GM10266 (cell line): ENCODE results near the gene P3H2.

Experiments used
- DNase-seq: peaks from one replicate; pipeline ENCODE4 v3.0.0; 2012; ENCODE audit errors: extremely low spot score
- CTCF ChIP-seq: IDR thresholded peaks from 2 replicates; pipeline ENCODE4 v1.5.1; 2012; ENCODE audit warnings: mild to moderate bottlenecking, low read depth; ENCODE audit not compliant: control insufficient read depth, insufficient read depth; ENCODE audit errors: missing control alignments

The P3H2 gene

GRCh38 chr3:190008432-190008831 is 112.3 kb downstream of the P3H2 start:
- no peak for TF ChIP-seq CTCF

GRCh38 chr3:190005343-190006113 is 115.2 kb downstream of the P3H2 start:
- DNase-seq: no peak
- TF ChIP-seq CTCF: no peak

More at GRCh38 chr3:190008432-190008831, 112.3 kb downstream of the P3H2 start:
- no peak for DNase-seq

GRCh38 chr3:190004656-190005055 is 116.0 kb downstream of the P3H2 start:
- no peak for TF ChIP-seq CTCF
- DNase-seq: no peak

- no peak for TF ChIP-seq CTCF
- no peak for DNase-seq
Observed at GRCh38 chr3:190003681-190004123, 117.0 kb downstream of the P3H2 start.

GRCh38 chr3:190003068-190003467 is 117.6 kb downstream of the P3H2 start:
- TF ChIP-seq CTCF: no peak
- no peak for DNase-seq

GRCh38 chr3:190001426-190001825 is 119.3 kb downstream of the P3H2 start:
- DNase-seq: no peak
- no peak for TF ChIP-seq CTCF

GRCh38 chr3:190000861-190001196 is 119.9 kb downstream of the P3H2 start:
- TF ChIP-seq CTCF: no peak
- no peak for DNase-seq
